Measurements from ENCODE around the gene NPLOC4.

The NPLOC4 gene

GRCh38 chr17:81640011-81640410, 3.1 kb upstream of the NPLOC4 start:
- no peak for TF ChIP-seq CTCF (IDR thresholded peaks at IDR 0.05; ENCODE audit: control insufficient read depth, insufficient read depth, low read depth, low read length, missing control alignments)

GRCh38 chr17:81638683-81639082, 1.8 kb upstream of the NPLOC4 start:
- TF ChIP-seq CTCF (IDR thresholded peaks at IDR 0.05; ENCODE audit: control insufficient read depth, insufficient read depth, low read depth, low read length, missing control alignments), result no peak
- no peak overlapping the region for H3K4me3 ChIP-seq (ENCODE audit: control insufficient read depth, low read depth, low read length)
- no peak for DNase-seq (ENCODE audit: low read depth)

More at GRCh38 chr17:81640011-81640410, 3.1 kb upstream of the NPLOC4 start:
- H3K4me3 ChIP-seq (ENCODE audit: control insufficient read depth, low read depth, low read length), result no peak overlapping the region
- no peak for DNase-seq (ENCODE audit: low read depth)

- peak; percentile 14 for DNase-seq (ENCODE audit: low read depth)
- peak overlapping the region; percentile 99 for H3K4me3 ChIP-seq (ENCODE audit: control insufficient read depth, low read depth, low read length)
- TF ChIP-seq CTCF (IDR thresholded peaks at IDR 0.05; ENCODE audit: control insufficient read depth, insufficient read depth, low read depth, low read length, missing control alignments), result no peak
These were observed 873 bp downstream of the NPLOC4 start for GRCh38 chr17:81635973-81636504.

GRCh38 chr17:81635431-81635830, 1.5 kb downstream of the NPLOC4 start:
- H3K4me3 ChIP-seq (ENCODE audit: control insufficient read depth, low read depth, low read length), result peak overlapping the region; percentile 99
- no peak for DNase-seq (ENCODE audit: low read depth)
- no peak for TF ChIP-seq CTCF (IDR thresholded peaks at IDR 0.05; ENCODE audit: control insufficient read depth, insufficient read depth, low read depth, low read length, missing control alignments)

- TF ChIP-seq CTCF (IDR thresholded peaks at IDR 0.05; ENCODE audit: control insufficient read depth, insufficient read depth, low read depth, low read length, missing control alignments), result no peak
- H3K4me3 ChIP-seq (ENCODE audit: control insufficient read depth, low read depth, low read length), result no peak overlapping the region
- no peak for DNase-seq (ENCODE audit: low read depth)
These were observed 5.4 kb downstream of the NPLOC4 start for GRCh38 chr17:81631482-81631881.

GRCh38 chr17:81630274-81630673, 6.6 kb downstream of the NPLOC4 start:
- DNase-seq (ENCODE audit: low read depth), result no peak
- no peak for TF ChIP-seq CTCF (IDR thresholded peaks at IDR 0.05; ENCODE audit: control insufficient read depth, insufficient read depth, low read depth, low read length, missing control alignments)
- no peak overlapping the region for H3K4me3 ChIP-seq (ENCODE audit: control insufficient read depth, low read depth, low read length)
